GM21576 (cell line): ENCODE data around the gene KHSRP.
"Not testable (repeated sequence)": the region's sequence is repeated elsewhere in the genome, so short reads cannot be mapped to it uniquely, and the experiment has no call there.

Experiments
- ATAC-seq: cut with Tn5 transposase; IDR thresholded peaks from one replicate; pipeline ENCODE4 v1.9.1; 2021; ENCODE audit warnings: mild to moderate bottlenecking, moderate library complexity; ENCODE audit not compliant: unreplicated experiment

The KHSRP gene

GRCh38 chr19:6452223-6452614 is 27.6 kb upstream of the KHSRP start:
- no peak for ATAC-seq

DNA sequence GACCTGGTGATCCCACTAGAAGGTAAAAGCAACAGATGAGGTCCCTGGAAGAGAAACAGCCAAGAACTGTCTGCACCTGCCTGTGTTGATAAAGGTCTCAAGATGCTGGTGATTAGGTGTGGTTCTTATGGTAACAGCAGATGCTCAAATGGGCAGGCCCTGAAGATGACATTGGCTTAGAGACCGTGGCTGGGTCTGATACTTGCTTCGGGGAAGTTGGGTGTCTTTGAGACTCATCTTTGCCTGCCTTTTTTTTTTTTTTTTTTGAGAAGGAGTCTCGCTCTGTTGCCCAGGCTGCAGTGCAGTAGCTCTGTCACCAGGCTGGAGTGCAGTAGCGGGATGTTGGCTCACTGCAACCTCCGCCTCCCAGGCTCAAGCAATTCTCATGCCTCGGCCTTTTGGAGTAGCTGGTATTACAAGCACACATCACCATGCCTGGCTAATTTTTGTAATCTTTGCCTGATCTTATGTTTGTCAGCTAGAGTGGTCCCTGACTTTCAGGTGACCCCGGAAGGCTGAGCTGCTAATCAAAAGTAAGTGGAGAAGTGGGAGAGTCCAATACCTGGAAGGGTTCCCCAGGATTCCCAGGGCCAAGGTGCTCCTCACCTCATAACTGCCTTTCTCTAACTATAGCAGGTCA is 27.1 kb upstream of the KHSRP start:
- no peak for ATAC-seq

GRCh38 chr19:6450166-6450565 is 25.6 kb upstream of the KHSRP start:
- ATAC-seq: no peak

GRCh38 chr19:6448045-6448444 is 23.4 kb upstream of the KHSRP start:
- ATAC-seq: no peak

DNA sequence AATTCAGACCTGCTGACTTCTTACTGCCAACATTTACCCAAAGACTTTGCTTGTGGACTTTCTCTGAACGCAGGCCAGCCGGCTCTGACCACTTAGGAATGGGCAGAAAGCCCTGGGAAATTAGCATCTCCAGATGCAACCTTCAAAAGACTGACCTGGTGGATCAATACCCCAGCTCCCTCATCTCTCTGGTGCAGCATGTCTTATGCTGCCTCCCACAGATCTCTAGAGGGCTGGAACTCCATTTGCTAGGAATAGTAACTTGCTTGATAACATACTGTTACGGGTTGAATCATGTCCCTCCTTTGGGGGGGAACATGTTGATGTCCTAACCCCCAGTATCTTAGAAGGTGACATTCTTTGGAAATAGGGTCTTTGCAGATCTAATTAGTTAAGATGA is 21.8 kb upstream of the KHSRP start:
- no peak for ATAC-seq

GRCh38 chr19:6443986-6444385 is 19.4 kb upstream of the KHSRP start:
- no peak for ATAC-seq

GRCh38 chr19:6442087-6442688 is 17.6 kb upstream of the KHSRP start:
- no peak for ATAC-seq

DNA sequence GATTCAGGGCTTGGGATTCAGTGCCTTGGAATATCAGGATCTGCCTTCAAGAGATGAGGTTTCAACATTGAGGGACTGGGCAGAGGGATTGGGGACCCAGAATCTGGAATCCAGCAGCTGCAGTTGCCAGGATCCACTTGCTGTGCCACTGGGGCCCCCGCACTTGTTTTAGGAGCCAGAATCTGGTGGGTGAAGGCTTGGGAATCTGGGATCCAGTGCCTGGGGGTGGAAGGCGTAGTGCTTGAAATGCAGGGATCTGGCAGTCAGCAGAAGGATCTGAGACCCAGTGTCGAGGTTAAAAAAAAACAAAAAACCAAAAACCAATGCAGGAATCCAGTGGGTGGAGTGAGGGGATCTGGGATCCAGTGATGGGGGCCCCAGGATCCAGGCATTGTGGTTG is 16.3 kb upstream of the KHSRP start:
- no peak for ATAC-seq

- no peak for ATAC-seq
Observed at GRCh38 chr19:6439743-6440142, 15.1 kb upstream of the KHSRP start.

GRCh38 chr19:6433663-6434062 is 9.1 kb upstream of the KHSRP start, which contains the start of gene SLC25A41:
Gene SLC25A41 (minus strand): TSS chr19:6433763. CDS start chr19:6433693, 70 bp downstream.
- ATAC-seq: no peak

- ATAC-seq: no peak
Observed at GRCh38 chr19:6433165-6433564, 8.6 kb upstream of the KHSRP start.

DNA sequence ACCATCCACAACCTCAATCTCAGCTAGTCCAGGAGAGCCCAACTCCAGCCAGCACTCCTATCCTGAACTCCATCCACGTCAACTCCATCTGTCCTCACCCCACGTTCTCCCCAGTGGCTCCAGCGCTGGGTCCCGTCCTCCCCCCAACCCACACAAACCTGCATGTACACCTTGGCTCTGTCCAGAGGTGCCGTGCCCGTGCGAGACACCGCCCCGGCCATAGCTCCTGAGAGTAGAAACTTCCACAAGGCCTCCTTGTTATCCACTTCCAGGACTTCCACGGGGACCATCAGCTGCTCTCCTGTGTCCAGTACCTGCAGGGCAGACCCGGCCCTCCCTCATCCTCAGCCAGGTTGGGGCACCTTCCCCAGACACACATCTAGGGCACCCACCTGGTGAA is 7.3 kb upstream of the KHSRP start:
- ATAC-seq: no peak

GRCh38 chr19:6429419-6430221 is 5.0 kb upstream of the KHSRP start:
- no peak for ATAC-seq

DNA sequence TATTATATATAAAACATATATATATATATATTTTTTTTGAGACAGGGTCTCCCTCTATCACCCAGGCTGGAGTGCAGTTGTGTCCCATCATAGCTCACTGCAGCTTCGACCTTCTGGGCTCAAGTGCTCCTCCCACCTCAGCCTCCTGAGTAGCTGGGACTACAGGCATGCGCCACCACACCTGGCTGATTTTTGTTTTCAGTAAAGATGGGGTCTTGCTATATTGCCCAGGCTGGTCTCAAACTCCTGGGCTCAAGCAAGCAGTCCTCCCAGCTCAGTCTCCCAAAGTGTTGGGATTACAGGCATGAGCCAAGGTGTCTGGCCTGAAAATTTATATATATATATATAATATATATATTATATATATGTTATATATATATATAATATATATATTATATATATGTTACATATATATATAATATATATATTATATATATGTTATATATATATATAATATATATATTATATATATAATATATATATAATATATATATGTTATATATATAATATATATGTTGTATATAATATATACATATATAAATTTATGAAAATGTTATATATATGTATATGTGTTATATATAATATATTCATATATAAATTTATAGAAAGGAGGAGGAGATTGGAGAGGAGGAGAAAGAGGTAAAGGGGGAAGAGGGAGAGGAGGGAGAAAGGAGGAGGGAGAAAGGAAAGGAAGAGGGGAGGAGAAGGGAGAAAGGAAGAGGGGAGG is 4.2 kb upstream of the KHSRP start:
- not testable (repeated sequence) for ATAC-seq

DNA sequence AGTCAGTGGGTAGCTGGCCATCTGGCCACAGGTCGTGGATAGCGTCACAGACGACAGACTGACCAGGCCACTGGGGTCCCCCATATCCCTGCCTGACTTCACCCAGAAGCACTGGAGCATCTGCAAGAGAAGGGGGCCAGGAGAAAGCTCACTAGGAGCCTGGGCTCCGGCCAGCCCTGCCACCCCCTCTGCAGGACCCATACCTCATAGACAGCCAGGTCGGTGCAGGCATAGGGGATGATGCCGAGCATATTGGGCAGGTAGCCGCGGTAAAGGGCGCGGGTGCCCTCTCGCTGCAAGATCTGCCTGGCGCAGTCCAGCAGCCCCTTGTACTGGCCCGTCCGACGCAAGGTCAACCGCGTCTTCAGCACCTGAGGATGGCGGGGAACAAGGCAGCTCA is 2.5 kb upstream of the KHSRP start:
- no peak for ATAC-seq

- ATAC-seq: no peak
Observed at GRCh38 chr19:6425732-6426620, 1.4 kb upstream of the KHSRP start.

GRCh38 chr19:6424939-6425731 is 524 bp upstream of the KHSRP start:
- ATAC-seq: peak; percentile 82

GRCh38 chr19:6423499-6424194 is 964 bp downstream of the KHSRP start:
- ATAC-seq: no peak
